Lower lobe of right lung (tissue), 2 donors: ENCODE results near the gene CEP57. TPM values are rescaled to one million over a fixed set of nuclear protein-coding genes. Genes with fewer than 3 reads are reported as not detected.
A peak's percentile ranks its signal among the peaks of the same experiment; 100 is the strongest.

Experiments used
- ATAC-seq, 2 donors: fragments of 200-7000 bp; cut with Tn5 transposase; one replicate each; pipeline ENCODE4 v1.9.1; 2020 to 2022; ENCODE audit warnings: mild to moderate bottlenecking in 2 of 2, moderate library complexity in 2 of 2
- DNase-seq: peaks from one replicate; pipeline ENCODE4 v3.0.0-alpha.2; 2020
- H3K27ac ChIP-seq: fragments of 200-600 bp; one replicate; pipeline ENCODE4 v1.8.0; 2022
- H3K27me3 ChIP-seq: fragments of 200-600 bp; one replicate; pipeline ENCODE4 v1.8.0; 2022; ENCODE audit warnings: low read depth
- H3K36me3 ChIP-seq: fragments of 200-600 bp; one replicate; pipeline ENCODE4 v1.8.0; 2022; ENCODE audit warnings: mild to moderate bottlenecking
- H3K4me1 ChIP-seq: fragments of 200-600 bp; one replicate; pipeline ENCODE4 v1.8.0; 2022
- H3K4me3 ChIP-seq: fragments of 200-600 bp; one replicate; pipeline ENCODE4 v1.8.0; 2022; ENCODE audit warnings: mild to moderate bottlenecking
- H3K9me3 ChIP-seq: fragments of 200-600 bp; one replicate; pipeline ENCODE4 v1.8.0; 2022
- CTCF ChIP-seq: fragments of 200-600 bp; IDR thresholded peaks from one replicate; pipeline ENCODE4 v1.8.0; 2022; ENCODE audit warnings: antibody characterized with exemption, mild to moderate bottlenecking
- intact Hi-C: fragments of 100-400 bp; cut with DNase I; formaldehyde crosslinking; loops from one replicate; pipeline ENCODE4 v1.11.0; 2022
- long read RNA-seq: library from polyadenylated mRNA; unstranded; transcript quantifications from one replicate; pipeline ENCODE4 v2.0.0, GENCODE V29; 2021
- total RNA-seq: library from RNA; stranded (reverse); fragmentation: NEBNext Ultra II Directional; extraction: Animal tissue kit (Norgen Biotek cat#: 25700); gene quantifications from one replicate; pipeline ENCODE4 v1.2.1, GENCODE V29; 2021
- donor health status: DM: no; HTN: yes; CAD: no; lungs with severe emphysema.

CEP57 gene
- 30.2 TPM for total RNA-seq
- long read RNA-seq, transcript CEP57-202 (11 exons, 3,178 nt): major isoform, 14 of 48 reads
- long read RNA-seq, transcript CEP57-210 (7 exons, 2,084 nt): minor isoform, 9 of 48 reads
- long read RNA-seq, partial matches to known transcripts: 5 of 48 reads
- long read RNA-seq, other reads (novel, unspliced or antisense): 18 of 48 reads

GRCh38 chr11:95790123-95790932, at the start of gene CEP57:
Gene CEP57 (plus strand): TSS chr11:95790498. CDS start chr11:95790699, 201 bp downstream.
- intact Hi-C loops: no loop called here
- Histone ChIP-seq H3K4me1 (peaks cover 26% of the 10 kb centered on the region), H3K9me3 (no peaks in the 10 kb centered on the region), H3K27ac (peak within 1 kb of the TSS; percentile 98), H3K36me3 (peaks cover 23% of the 10 kb centered on the region), H3K4me3 (peak within 1 kb of the TSS; percentile 91), H3K27me3 (no peaks in the 10 kb centered on the region)
- ATAC-seq (peak; percentile 93 to 94), DNase-seq (peak; percentile 95)
- TF ChIP-seq CTCF: no peak

GRCh38 chr11:95750101-95750500, 40.2 kb upstream of the CEP57 start:
- Histone ChIP-seq H3K36me3 (no peaks in the 10 kb centered on the region), H3K4me1 (no peaks in the 10 kb centered on the region), H3K27me3 (no peaks in the 10 kb centered on the region), H3K9me3 (no peaks in the 10 kb centered on the region), H3K27ac (no peak overlapping the region), H3K4me3 (no peak overlapping the region)
- TF ChIP-seq CTCF: no peak
- intact Hi-C loops: no loop called here
- DNase-seq (no peak), ATAC-seq (no peak)

GRCh38 chr11:95751515-95751914, 38.8 kb upstream of the CEP57 start:
- no peak for ATAC-seq
- DNase-seq: no peak
- intact Hi-C loops: no loop called here

GRCh38 chr11:95760941-95761340, 29.4 kb upstream of the CEP57 start:
- ATAC-seq: no peak
- DNase-seq: no peak
- no peaks in the 10 kb centered on the region for H3K9me3 ChIP-seq
- no peak overlapping the region for H3K4me3 ChIP-seq
- TF ChIP-seq CTCF: no peak
- no peak overlapping the region for H3K27ac ChIP-seq
- intact Hi-C loops: loop anchor here (10.0 kb wide), 1 partner anchor 606 kb away; no protein-coding TSS in a partner anchor
- no peaks in the 10 kb centered on the region for H3K36me3 ChIP-seq
- no peaks in the 10 kb centered on the region for H3K27me3 ChIP-seq
- no peaks in the 10 kb centered on the region for H3K4me1 ChIP-seq

More at GRCh38 chr11:95751515-95751914, 38.8 kb upstream of the CEP57 start:
- Histone ChIP-seq H3K4me1 (no peaks in the 10 kb centered on the region), H3K4me3 (no peak overlapping the region), H3K36me3 (no peaks in the 10 kb centered on the region), H3K27ac (no peak overlapping the region), H3K9me3 (no peaks in the 10 kb centered on the region), H3K27me3 (no peaks in the 10 kb centered on the region)
- TF ChIP-seq CTCF: no peak

GRCh38 chr11:95762534-95762933, 27.8 kb upstream of the CEP57 start:
- Histone ChIP-seq H3K36me3 (no peaks in the 10 kb centered on the region), H3K4me1 (no peaks in the 10 kb centered on the region), H3K9me3 (no peaks in the 10 kb centered on the region), H3K27ac (no peak overlapping the region), H3K4me3 (no peak overlapping the region), H3K27me3 (no peaks in the 10 kb centered on the region)
- intact Hi-C loops: loop anchor here (10.0 kb wide), 1 partner anchor 608 kb away; no protein-coding TSS in a partner anchor
- ATAC-seq: no peak
- TF ChIP-seq CTCF: no peak
- DNase-seq: no peak
